GM21737 (cell line): ENCODE results near the gene CFAP52.
"Not testable (repeated sequence)": the region's sequence is repeated elsewhere in the genome, so short reads cannot be mapped to it uniquely, and the experiment has no call there.

Experiments used
- ATAC-seq: cut with Tn5 transposase; IDR thresholded peaks from one replicate; pipeline ENCODE4 v1.9.1; 2021; ENCODE audit warnings: mild to moderate bottlenecking, moderate library complexity; ENCODE audit not compliant: unreplicated experiment

CFAP52 gene

GRCh38 chr17:9644910-9645751 is 68.7 kb downstream of the CFAP52 start, which contains the start of gene USP43:
Gene USP43, plus strand, starts transcription at chr17:9645517. Its CDS starts 116 bp downstream, at chr17:9645633.
- ATAC-seq: no peak

- ATAC-seq: no peak
Measured at GRCh38 chr17:9645851-9646545, 69.6 kb downstream of the CFAP52 start.

GRCh38 chr17:9646546-9646885 is 70.1 kb downstream of the CFAP52 start:
- no peak for ATAC-seq

DNA sequence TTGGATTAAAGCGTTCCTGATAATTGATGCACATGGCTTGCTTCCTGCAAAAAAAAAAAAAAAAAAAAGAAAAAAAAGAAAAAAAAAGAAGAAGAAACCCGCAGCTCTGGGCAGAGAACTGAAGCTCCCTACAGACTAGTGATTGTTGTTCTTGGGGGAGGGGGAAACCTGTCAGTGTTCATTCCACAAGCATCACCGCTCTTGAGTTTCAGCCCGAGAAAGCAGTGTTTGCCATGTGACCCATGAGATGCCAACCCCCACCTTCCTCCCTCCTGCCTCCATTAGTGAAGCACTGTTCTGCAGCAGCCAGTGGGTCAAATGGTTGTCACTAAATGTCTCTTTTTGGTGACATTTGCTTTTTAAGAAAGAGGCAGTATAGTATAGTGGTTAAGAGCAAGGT is 70.6 kb downstream of the CFAP52 start:
- no peak for ATAC-seq

GRCh38 chr17:9648521-9649110 is 72.2 kb downstream of the CFAP52 start:
- no peak for ATAC-seq

- no peak for ATAC-seq
Measured at GRCh38 chr17:9658593-9659211, 82.3 kb downstream of the CFAP52 start.

DNA sequence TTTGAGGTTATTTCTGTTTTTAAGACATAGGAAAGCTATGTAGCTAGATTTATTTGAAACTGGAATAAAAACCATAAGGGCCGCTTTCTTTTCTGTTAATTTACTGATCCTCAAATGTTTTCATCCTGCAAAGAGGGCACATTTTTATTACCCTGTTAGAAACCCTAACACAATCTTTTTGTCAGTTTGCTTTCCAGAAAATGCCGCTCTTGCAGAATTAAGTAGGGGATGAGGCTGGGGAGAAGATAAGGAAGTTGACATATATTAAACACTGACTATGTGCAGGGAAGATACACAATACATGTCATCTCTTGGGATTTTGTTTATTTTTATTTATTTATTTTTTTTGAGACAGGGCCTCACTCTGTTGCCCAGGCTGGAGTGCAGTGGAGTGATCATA is 84.6 kb downstream of the CFAP52 start:
- ATAC-seq: no peak

DNA sequence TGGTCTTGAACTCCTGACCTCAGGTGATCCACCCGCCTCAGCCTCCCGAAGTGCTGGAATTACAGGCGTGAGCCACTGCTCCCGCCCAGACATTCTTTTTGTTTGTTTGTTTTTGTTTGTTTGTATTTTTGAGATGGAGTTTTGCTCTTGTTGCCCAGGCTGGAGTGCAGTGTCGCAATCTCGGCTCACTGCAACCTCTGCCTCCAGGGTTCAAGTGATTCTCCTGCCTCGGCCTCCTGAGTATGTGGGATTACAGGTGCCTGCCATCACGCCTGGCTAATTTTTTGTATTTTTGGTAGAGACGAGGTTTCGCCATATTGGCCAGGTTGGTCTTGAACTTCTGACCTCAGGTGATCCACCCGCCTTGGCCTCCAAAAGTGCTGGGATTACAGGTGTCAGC is 87.1 kb downstream of the CFAP52 start:
- ATAC-seq: not testable (repeated sequence)

DNA sequence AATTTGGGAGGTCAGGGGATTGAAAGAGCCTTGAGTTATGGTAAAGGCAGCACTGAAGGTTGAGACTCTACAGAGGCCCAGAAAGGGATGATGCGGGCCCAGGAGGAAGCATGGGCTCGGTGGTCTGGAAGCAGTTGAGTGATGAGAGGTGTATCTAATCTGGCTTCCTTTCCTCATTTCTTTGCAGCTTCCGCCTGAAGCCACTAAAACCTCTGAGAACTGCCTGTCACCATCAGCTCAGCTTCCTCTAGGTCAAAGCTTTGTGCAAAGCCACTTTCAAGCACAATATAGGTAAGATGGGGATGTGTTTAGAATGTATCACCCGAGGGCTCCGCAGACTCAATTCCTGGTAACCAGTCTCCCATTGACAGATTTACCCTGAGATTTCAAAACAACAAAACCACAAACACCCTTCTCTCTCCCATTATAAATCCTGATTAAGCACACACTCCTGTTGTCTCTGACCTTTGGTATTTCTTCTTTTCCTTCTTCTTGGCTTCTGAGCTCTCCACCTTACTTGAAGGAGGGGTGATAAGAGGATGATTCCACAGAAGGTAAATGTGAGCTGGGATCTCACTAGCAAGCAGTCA is 90.1 kb downstream of the CFAP52 start:
- ATAC-seq: no peak

GRCh38 chr17:9668517-9668916 is 92.1 kb downstream of the CFAP52 start:
- ATAC-seq: no peak

DNA sequence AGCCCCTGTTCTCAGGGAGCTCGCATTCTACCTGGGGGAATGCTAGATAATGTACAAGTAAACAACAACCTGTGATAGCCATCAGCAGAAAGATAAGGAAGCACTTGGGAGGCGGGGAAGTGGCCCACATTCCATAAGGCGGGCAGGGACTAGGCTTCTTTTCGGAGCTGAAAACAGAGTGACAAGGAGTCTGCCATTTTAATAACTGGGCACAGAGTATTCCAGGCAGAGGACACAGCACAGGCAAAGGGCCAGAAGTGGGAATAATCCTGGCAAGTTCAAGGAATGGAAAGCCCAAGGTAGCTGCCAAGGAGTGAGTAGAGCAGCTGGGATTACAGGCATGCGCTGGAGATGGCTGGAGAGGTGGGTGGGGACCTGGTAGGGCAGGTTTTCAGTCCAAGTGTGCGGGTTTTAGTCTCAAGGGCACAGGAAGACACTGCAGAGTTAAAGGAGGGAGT is 93.1 kb downstream of the CFAP52 start:
- no peak for ATAC-seq

DNA sequence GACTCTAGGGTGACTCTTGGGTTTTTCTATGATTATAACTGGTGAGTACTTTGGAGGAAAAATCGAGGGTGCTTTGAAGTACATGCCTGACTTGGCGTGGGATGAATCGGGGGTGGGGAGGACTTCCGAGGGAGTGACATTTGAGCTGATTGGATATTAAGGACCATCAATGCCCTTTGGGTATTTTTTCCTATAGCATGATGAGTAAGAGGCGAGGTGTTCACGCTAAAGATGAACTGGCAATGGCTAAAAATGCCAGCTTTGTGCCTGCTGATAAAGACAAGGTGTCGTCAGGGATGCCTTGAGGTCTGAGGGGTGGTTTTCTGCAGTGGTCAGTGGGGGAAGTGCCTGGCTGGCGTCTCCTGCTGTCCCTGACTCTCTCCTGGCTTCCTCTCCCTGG is 94.2 kb downstream of the CFAP52 start:
- ATAC-seq: no peak

GRCh38 chr17:9671559-9671958 is 95.1 kb downstream of the CFAP52 start:
- no peak for ATAC-seq

- ATAC-seq: no peak
Measured at GRCh38 chr17:9672266-9672665, 95.8 kb downstream of the CFAP52 start.

DNA sequence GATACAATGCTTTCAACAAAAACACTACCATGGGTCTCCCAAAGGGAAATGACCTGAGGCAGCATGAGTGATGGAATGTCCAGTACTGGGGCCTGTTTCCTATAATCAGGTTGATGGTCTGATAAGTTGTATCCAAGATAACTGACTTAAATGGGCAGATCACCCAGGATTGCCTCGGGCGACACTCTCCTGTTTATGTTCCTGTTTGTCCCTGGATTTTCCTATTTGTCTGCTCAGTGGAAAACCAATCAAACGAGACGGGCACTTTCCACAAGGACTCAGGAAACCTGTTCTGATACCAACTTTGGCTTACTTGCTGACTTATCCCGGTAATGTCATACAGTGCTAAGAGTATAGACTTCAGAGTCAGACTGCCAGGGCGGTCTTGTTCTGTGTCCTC is 96.2 kb downstream of the CFAP52 start:
- ATAC-seq: no peak

- ATAC-seq: no peak
Measured at GRCh38 chr17:9676084-9676483, 99.6 kb downstream of the CFAP52 start.

DNA sequence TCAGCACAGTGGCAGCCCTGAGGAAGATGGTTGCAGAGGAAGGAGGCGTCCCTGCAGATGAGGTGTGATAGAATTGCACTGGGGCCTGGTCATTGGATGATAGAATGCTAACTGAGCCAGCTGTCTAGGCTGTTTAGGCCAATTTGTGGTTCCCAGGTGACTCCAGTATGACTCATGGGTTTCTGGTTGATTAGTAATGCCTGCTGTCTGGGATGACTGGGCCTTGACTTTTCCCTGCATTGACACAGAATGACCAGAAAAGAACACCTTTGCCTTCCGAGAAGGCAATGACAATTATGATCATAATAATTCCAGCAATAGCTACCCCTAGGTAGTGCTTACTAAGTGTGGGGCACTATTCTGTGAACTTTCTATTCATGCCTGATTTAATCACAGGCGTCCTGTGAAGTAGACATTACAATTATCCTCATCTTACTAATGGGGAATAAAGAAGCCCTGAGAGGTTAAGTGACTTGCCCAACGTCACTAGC is 100.4 kb downstream of the CFAP52 start:
- no peak for ATAC-seq

GRCh38 chr17:9677411-9677810 is 101.0 kb downstream of the CFAP52 start:
- no peak for ATAC-seq

DNA sequence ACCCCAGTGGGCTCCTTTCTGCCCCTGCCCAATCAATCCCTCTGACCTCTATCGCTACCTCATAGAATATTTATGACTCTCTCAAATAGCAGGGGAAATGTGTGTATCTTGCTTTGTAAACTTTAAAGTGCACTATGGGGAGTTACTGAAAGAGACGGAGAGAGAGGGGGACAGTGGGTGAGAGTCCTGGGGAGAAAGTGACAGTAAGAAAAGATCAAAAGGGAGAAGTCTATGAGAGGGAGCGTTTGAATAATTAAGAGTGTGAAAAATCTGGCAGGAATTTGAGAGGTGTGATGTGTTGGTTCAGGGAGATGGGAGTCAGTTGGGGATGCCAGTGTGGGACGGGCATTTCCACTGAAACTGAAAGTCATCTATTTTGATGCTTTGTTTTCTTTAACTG is 101.5 kb downstream of the CFAP52 start:
- no peak for ATAC-seq

GRCh38 chr17:9684955-9685621 is 108.6 kb downstream of the CFAP52 start:
- ATAC-seq: no peak
